GM19025 (cell line): ENCODE data around the gene ANXA2R.

Source experiments
- ATAC-seq: cut with Tn5 transposase; IDR thresholded peaks from one replicate; pipeline ENCODE4 v1.9.1; 2021; ENCODE audit warnings: mild to moderate bottlenecking, low read depth, moderate library complexity; ENCODE audit not compliant: unreplicated experiment

The ANXA2R gene

DNA sequence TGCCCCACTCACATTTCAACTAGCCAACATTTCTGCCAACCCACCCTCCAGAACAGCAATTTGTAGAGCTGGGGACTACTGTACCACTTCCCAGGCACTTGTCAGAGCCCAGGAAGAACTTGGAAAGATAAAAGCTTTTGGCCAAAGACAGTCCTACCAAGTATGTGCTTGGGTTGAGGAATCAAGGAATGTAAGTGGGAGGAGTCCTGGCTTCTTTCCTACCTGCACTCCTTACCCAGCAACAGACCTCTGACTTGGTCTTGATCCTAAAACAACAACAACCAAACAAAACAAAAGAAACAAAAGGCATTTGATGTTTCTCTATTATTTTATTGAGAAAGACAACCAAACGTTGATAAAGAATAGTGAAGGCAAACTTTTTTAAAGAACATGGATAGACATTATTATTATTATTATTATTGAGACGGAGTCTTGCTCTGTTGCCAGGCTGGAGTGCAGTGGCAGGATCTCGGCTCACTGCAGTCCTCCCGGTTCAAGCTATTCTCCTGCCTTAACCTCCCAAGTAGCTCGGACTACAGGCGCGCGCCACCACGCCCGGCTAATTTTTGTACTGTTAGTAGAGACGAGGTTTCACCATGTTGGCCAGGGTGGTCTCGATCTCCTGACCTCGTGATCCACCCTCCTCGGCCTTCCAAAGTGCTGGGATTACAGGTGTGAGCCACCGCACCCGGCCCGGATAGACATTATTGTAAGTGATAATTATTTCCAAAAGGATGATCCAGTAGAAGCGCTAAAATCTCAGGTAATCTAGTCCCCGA, 33.5 kb downstream of the ANXA2R start:
- no peak for ATAC-seq

DNA sequence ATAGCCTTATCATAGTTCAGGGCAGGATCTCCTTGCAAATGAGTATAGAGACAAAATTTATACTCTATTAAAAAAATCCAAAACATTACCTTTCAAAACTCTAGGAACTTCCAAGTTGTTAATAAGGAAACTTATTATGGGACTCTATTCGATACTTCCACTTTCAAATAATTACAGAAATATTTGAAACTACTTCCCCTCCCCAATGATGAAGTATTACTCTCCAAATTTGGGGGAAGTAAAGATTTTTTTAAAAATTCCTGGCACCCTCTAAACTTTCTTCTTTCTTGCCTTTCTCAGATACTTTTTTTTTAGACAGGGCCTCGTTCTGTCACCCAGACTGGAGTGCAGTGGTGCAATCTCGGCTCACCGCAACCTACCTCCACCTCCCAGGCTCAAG, 35.1 kb downstream of the ANXA2R start:
- no peak for ATAC-seq

- no peak for ATAC-seq
These were observed 38.4 kb downstream of the ANXA2R start for GRCh38 chr5:43001748-43002147.

DNA sequence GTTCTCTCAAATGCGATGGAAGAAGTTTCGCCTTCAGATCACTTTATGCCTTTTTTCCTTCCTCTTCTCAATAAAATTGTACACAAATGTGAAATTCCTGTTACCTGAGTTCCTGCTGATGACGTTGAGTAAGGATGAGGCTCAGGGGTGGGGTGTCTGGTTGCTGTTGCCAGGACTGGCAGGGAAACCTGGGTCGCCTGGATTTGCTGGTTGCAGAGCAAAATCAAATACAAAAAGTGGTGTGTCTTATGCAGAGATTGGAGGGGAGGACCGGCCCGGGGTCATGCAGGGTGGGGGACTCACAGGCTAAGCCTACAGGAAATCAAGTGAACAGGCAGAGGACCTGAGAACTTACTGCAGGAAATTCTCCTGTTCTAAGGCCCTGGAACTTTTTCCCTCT, 39.2 kb downstream of the ANXA2R start:
- no peak for ATAC-seq

DNA sequence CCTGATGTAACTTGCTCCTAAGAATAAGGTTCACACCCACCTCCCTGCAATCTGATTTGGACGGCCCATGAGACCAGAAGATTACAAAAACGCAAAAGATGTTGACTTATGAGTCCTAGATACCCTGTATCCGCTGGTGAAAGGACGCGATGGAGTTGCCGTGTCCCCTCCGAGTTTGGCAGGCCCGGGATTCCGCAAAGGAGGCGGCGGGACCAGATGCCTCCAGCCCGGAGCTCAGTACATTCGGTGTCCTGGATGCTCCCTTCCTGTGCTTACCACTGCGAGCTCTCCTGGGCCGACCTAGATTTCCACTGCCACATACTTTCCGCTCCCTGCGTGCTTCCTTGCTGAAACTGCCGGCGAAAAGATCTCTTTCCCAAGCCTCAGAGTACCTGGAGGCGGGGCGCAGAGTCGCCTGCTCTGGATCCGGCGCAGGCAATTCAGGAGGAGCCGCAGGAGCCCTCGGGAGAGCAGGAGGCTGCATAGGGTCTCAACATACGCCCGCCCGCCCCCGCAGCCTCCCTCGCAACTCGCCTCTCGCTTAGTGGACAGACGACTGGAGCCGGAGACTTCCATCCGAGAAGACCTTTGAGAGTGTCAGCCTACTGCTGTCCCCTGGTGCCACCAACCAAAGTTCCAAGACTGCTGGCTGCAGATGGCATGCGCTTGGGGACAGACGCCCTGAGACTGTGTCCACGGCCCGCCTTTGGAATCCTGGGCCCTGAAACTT, 39.8 kb downstream of the ANXA2R start:
- ATAC-seq: no peak

DNA sequence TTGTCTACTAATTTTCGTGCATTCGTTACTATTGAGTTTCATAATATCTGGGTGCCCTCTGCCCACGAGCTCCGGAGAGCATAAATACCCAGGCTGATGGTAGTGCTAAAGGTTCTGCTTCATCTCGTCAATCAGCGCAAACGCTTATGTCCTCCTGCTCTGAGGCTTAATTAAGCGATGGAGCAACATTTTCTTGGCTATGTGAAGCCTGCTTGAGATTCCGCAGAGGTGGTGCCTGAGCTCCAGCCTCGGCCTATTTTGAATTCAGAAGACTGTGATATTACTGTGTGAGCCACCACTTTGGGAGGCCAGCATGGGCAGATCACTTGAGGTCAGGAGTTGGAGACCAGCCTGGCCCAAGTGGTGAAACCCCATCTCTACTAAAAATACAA, 44.8 kb downstream of the ANXA2R start:
- ATAC-seq: no peak

- peak; percentile 53 for ATAC-seq
These were observed 45.4 kb downstream of the ANXA2R start for GRCh38 chr5:42994555-42995359.

- no peak for ATAC-seq
These were observed 45.9 kb downstream of the ANXA2R start for GRCh38 chr5:42994246-42994554.

- ATAC-seq: no peak
These were observed 46.4 kb downstream of the ANXA2R start for GRCh38 chr5:42993516-42994245.

DNA sequence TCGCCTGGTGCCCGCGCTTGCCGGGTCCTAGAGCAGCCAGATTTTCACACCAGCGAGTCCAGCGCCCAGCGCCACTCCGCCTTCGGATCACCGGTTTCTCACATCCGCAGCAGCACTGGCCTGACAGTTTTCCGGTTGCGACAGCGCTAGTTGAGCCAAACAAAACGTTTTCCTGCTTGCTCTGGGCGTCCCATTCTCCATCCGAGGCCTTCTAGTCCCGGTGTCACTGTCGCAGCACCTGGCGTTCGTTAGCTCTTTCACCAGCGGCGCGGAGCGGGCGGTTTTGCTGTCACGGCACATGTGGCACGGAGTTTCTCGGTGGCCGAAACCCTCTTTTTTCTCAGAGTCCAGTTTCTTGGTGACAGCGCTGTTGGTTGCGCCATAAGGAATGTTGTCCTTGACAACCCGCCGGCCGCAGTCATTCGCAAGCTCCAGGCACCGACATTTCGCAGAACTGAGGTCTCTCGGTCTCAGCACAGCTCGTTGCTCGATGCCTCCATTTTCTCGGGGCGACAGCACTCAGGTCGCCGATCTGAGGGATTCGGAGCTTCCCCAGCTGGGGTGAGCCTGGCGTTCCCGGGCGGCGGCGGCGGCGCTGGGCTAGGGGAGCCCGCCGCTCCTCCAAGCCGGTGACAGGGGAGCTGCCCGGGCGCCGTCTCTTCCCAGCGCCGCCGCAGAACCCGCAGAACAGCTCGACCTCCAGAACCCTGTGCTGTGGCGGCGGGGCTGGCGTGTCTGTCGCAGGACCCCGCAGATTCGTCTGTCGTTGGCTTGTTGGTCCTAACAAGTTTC, 47.8 kb downstream of the ANXA2R start:
- ATAC-seq: peak; percentile 35

- ATAC-seq: peak; percentile 22
These were observed 48.6 kb downstream of the ANXA2R start for GRCh38 chr5:42991404-42992087.

DNA sequence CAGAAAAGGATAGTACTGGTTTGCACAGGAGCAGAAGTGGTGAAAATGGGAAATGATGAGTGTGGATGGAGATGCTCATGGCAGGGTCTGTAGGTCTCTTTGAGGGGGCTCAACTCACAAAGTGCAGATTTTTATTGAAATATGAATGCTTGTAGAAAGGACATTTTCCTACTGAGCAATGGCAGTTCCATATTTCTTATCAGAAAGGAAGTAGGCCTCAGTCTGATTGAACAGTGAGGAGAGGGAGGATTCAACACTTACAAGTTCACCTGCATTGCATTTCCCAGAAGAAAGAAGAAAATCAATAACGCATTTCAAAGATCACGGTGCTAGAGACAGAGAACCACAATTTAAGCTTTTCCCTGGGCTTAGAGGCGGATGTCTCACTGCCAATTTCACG, 49.2 kb downstream of the ANXA2R start:
- ATAC-seq: no peak
